ENCODE results near the gene LRIT1.

Gene LRIT1

DNA sequence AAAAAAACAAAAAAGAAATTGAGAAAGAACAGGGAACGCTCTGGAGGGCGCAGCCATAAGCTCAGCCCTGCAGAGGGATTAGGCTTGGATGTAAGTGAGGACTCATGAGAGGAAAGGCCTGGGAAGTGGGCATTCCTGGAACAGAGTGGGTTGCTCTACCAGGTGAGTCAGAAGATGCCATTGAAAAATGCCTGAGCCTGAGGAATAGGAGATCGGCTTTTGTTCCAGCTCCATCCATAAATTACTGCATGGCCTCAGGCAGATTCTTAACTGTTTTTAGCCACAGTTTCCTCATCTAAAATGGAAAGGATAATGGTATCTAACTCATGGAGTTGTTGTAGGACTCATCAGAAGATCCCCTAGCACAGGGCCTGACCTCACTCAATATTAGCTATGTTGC is 2.4 kb upstream of the LRIT1 start:
- Histone ChIP-seq H3K4me3 (ENCODE audit: low read length) (no peak overlapping the region), H3K9ac (ENCODE audit: low read length) (no peak overlapping the region), H3K79me2 (ENCODE audit: low read length) (no peaks in the 10 kb centered on the region), H3K27me3 (ENCODE audit: low read depth, low read length) (no peaks in the 10 kb centered on the region; the same call in 1 of the 2 replicates), H3K27ac (ENCODE audit: low read length) (no peak overlapping the region), H3K4me2 (ENCODE audit: low read length) (no peak overlapping the region), H2AFZ (ENCODE audit: low read depth, low read length) (no peak overlapping the region), H3K9me3 (ENCODE audit: insufficient read depth, low read length) (no peaks in the 10 kb centered on the region), H3K36me3 (replicated peaks; ENCODE audit: low read depth, low read length) (no peaks in the 10 kb centered on the region), H3K4me1 (ENCODE audit: low read length) (no peaks in the 10 kb centered on the region), H4K20me1 (ENCODE audit: insufficient read depth, low read length) (no peaks in the 10 kb centered on the region)
- TF ChIP-seq EZH2phosphoT487 (IDR thresholded peaks at IDR 0.05; ENCODE audit: low read depth), result no peak
- TF ChIP-seq, protein P1, sequence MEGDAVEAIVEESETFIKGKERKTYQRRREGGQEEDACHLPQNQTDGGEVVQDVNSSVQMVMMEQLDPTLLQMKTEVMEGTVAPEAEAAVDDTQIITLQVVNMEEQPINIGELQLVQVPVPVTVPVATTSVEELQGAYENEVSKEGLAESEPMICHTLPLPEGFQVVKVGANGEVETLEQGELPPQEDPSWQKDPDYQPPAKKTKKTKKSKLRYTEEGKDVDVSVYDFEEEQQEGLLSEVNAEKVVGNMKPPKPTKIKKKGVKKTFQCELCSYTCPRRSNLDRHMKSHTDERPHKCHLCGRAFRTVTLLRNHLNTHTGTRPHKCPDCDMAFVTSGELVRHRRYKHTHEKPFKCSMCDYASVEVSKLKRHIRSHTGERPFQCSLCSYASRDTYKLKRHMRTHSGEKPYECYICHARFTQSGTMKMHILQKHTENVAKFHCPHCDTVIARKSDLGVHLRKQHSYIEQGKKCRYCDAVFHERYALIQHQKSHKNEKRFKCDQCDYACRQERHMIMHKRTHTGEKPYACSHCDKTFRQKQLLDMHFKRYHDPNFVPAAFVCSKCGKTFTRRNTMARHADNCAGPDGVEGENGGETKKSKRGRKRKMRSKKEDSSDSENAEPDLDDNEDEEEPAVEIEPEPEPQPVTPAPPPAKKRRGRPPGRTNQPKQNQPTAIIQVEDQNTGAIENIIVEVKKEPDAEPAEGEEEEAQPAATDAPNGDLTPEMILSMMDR (IDR thresholded peaks at IDR 0.05; ENCODE audit: low read depth, low read length), result no peak

DNA sequence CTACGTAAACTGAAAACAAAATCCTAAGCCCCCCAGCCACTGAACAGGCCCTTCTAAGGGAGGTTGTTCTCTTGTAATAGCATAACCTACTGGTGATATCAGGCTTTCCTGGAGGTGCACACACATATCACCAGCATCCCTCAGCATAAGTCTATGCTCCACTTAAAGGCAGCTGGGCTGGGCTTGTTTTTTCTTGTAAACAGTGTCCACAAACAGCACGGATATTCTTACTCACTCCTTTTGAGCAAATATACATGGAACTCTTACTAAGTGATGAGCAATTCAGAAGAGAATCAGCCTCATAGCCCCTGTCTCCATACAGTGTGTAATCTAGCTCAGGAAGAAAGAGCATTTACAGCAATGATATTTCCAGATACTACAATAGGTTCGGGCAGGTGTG is 2.4 kb downstream of the LRIT1 start:
- Histone ChIP-seq H2AFZ (ENCODE audit: low read depth, low read length) (no peak overlapping the region), H3K4me2 (ENCODE audit: low read length) (no peak overlapping the region), H3K9ac (ENCODE audit: low read length) (no peak overlapping the region), H3K9me3 (ENCODE audit: insufficient read depth, low read length) (no peaks in the 10 kb centered on the region), H3K4me3 (ENCODE audit: low read length) (no peak overlapping the region), H3K79me2 (ENCODE audit: low read length) (no peaks in the 10 kb centered on the region), H3K27me3 (ENCODE audit: low read depth, low read length) (no peaks in the 10 kb centered on the region; the same call in 1 of the 2 replicates), H4K20me1 (ENCODE audit: insufficient read depth, low read length) (no peaks in the 10 kb centered on the region), H3K4me1 (ENCODE audit: low read length) (no peaks in the 10 kb centered on the region), H3K36me3 (replicated peaks; ENCODE audit: low read depth, low read length) (no peaks in the 10 kb centered on the region), H3K27ac (ENCODE audit: low read length) (no peak overlapping the region)
- TF ChIP-seq EZH2phosphoT487 (IDR thresholded peaks at IDR 0.05; ENCODE audit: low read depth), result no peak
- TF ChIP-seq, protein P1 (IDR thresholded peaks at IDR 0.05; ENCODE audit: low read depth, low read length), result no peak

DNA sequence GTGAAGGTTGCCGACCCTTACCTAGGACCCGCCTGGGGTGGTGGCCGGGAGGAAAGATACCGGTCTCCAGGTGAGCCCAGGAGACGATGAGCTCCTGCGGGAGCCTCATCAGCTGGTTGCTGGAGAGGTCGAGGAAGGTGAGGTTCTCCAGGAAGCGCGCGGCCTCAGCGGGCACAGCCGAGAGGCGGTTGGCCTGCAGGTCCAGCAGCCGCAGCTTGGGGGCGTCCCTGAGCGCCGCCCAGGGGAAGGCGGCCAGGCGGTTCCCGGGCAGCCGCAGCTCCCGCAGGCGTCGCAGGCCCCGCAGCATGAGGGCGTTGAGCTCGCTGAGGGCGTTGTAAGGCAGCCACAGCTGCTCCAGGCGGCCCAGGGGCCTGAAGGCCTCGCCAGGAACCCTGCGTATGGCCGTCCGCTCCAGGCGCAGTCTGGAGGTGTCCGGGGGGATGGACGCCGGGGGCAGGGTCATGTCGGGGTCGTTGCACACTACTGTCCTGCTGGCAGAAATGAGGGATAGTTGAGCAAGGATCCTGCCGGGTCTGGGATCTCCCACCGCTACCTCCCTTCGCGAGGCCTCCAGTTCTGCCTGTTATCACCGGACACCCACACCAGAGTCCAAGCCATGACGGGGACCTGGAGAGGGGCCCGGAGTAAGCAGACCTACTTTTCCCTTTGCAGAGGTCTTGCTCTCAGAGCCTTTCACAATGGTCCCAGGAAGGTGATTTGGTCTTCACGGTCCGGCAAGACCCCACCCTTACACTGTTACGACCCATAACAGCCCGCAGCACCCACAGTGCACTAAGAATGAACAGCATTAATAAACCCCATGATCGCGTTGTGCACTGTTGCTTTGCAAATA is 3.9 kb downstream of the LRIT1 start:
- no peaks in the 10 kb centered on the region for H3K36me3 ChIP-seq (replicated peaks; ENCODE audit: low read depth, low read length)
- TF ChIP-seq, protein P1 (IDR thresholded peaks at IDR 0.05; ENCODE audit: low read depth, low read length), result no peak
- TF ChIP-seq EZH2phosphoT487 (IDR thresholded peaks at IDR 0.05; ENCODE audit: low read depth), result no peak
- H3K79me2 ChIP-seq (ENCODE audit: low read length), result no peaks in the 10 kb centered on the region
- H3K4me2 ChIP-seq (ENCODE audit: low read length), result no peak overlapping the region
- H3K4me1 ChIP-seq (ENCODE audit: low read length), result no peaks in the 10 kb centered on the region
- no peaks in the 10 kb centered on the region; the same call in 1 of the 2 replicates for H3K27me3 ChIP-seq (ENCODE audit: low read depth, low read length)
- no peak overlapping the region for H3K9ac ChIP-seq (ENCODE audit: low read length)
- H4K20me1 ChIP-seq (ENCODE audit: insufficient read depth, low read length), result no peaks in the 10 kb centered on the region
- no peaks in the 10 kb centered on the region for H3K9me3 ChIP-seq (ENCODE audit: insufficient read depth, low read length)
- H3K27ac ChIP-seq (ENCODE audit: low read length), result no peak overlapping the region
- H3K4me3 ChIP-seq (ENCODE audit: low read length), result no peak overlapping the region
- no peak overlapping the region for H2AFZ ChIP-seq (ENCODE audit: low read depth, low read length)

DNA sequence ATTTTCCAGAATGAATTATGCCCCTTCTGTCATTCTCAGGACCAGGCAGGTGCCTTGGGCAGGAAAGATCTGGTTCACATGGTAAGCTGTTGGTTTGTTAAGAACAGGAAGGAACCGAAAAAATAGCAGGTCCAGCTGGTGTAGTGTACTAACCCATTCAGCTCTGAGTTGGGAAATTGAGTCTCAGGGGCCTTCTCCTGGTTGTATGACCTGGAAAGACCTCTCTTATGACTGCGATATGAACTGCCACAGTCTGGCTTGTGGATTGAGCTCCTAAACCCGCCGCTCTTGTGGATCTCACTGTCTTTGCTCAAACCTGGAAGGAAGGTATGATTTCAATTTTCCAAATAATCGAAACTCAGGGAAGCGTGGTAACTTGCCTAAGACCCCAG is 4.5 kb downstream of the LRIT1 start:
- no peaks in the 10 kb centered on the region; the same call in 1 of the 2 replicates for H3K27me3 ChIP-seq (ENCODE audit: low read depth, low read length)
- H3K4me1 ChIP-seq (ENCODE audit: low read length), result no peaks in the 10 kb centered on the region
- H3K4me3 ChIP-seq (ENCODE audit: low read length), result no peak overlapping the region
- no peaks in the 10 kb centered on the region for H4K20me1 ChIP-seq (ENCODE audit: insufficient read depth, low read length)
- H2AFZ ChIP-seq (ENCODE audit: low read depth, low read length), result no peak overlapping the region
- no peaks in the 10 kb centered on the region for H3K36me3 ChIP-seq (replicated peaks; ENCODE audit: low read depth, low read length)
- no peaks in the 10 kb centered on the region for H3K79me2 ChIP-seq (ENCODE audit: low read length)
- no peak overlapping the region for H3K27ac ChIP-seq (ENCODE audit: low read length)
- H3K9me3 ChIP-seq (ENCODE audit: insufficient read depth, low read length), result no peaks in the 10 kb centered on the region
- no peak for TF ChIP-seq EZH2phosphoT487 (IDR thresholded peaks at IDR 0.05; ENCODE audit: low read depth)
- TF ChIP-seq, protein P1 (IDR thresholded peaks at IDR 0.05; ENCODE audit: low read depth, low read length), result no peak
- no peak overlapping the region for H3K4me2 ChIP-seq (ENCODE audit: low read length)
- no peak overlapping the region for H3K9ac ChIP-seq (ENCODE audit: low read length)

Measured in OCI-LY3 (cell line).